ENCODE results near the gene JAKMIP2. TPM values are rescaled to one million over a fixed set of nuclear protein-coding genes. Genes with fewer than 3 reads are reported as not detected.

The JAKMIP2 gene
- polyA plus RNA-seq, 1 of the 3 experiments (the other 2 are of a cell fraction) = 2.1 TPM

GRCh38 chr5:147767048-147767447 lies 15.5 kb downstream of the JAKMIP2 start:
- Histone ChIP-seq H3K79me2 (ENCODE audit: insufficient read depth) (no peaks in the 10 kb centered on the region), H3K4me2 (no peak overlapping the region), H3K27ac (ENCODE audit: low read depth in 2 of 2, low read length in 1 of 2) (no peak overlapping the region), H3K4me3 (ENCODE audit: low read depth in 2 of 2, low read length in 1 of 2) (no peak overlapping the region), H3K9me3 (no peaks in the 10 kb centered on the region), H3K36me3 (replicated peaks in 1 of 2; ENCODE audit: control insufficient read depth in 1 of 2, insufficient read depth in 2 of 2, low read length in 1 of 2) (no peaks in the 10 kb centered on the region), H3K27me3 (ENCODE audit: insufficient read depth) (no peaks in the 10 kb centered on the region), H2AFZ (ENCODE audit: low read depth) (no peak overlapping the region), H4K20me1 (ENCODE audit: insufficient read depth) (no peaks in the 10 kb centered on the region), H3F3A (replicated peaks; ENCODE audit: insufficient read depth) (no peaks in the 10 kb centered on the region), H3K9me2 (no peaks in the 10 kb centered on the region), H3K4me1 (ENCODE audit: control insufficient read depth in 1 of 2, insufficient read depth in 2 of 2, low read depth in 1 of 2, low read length in 1 of 2) (peaks cover 0 to 14% of the 10 kb centered on the region in 2 experiments; a peak in 2 of 4 replicates), H3K9ac (no peak overlapping the region)
- ChIA-PET POLR2A (interaction anchor here (0.6 kb wide), 1 partner anchor 16 kb away, joined by 3 read pairs; the partner anchor contains the start of gene JAKMIP2), CTCF (interaction anchor here (1.7 kb wide), 1 partner anchor 8 kb away, joined by 8 read pairs; no protein-coding TSS in a partner anchor)
- 90% methylated on average over 4 of the region's 4 CpGs for WGBS (ENCODE audit: low lambda C conversion rate)
- DNase-seq = no peak
- no peak for TF ChIP-seq IRF3 (IDR thresholded peaks at IDR 0.05; ENCODE audit: low read depth, low read length)
- TF ChIP-seq RCOR1 (IDR thresholded peaks at IDR 0.05; ENCODE audit: low read length) = no peak
- no peak for TF ChIP-seq RXRA (IDR thresholded peaks at IDR 0.05; ENCODE audit: borderline replicate concordance, low read depth)
- TF ChIP-seq TEAD4 (IDR thresholded peaks at IDR 0.05; ENCODE audit: borderline replicate concordance, insufficient read depth) = no peak
- no peak for TF ChIP-seq SIN3A (IDR thresholded peaks at IDR 0.05; ENCODE audit: borderline replicate concordance, low read depth, low read length)
- TF ChIP-seq FOXM1 (IDR thresholded peaks at IDR 0.05; ENCODE audit: low read depth) = no peak

GRCh38 chr5:147763791-147764525 lies 18.6 kb downstream of the JAKMIP2 start:
- ChIA-PET CTCF (interaction anchor here (2.1 kb wide), 1 partner anchor 136 kb away, joined by 6 read pairs; no protein-coding TSS in a partner anchor), POLR2A (no interaction called here)
- Histone ChIP-seq H3K4me3 (ENCODE audit: low read depth in 2 of 2, low read length in 1 of 2) (no peak overlapping the region), H3K36me3 (replicated peaks in 1 of 2; ENCODE audit: control insufficient read depth in 1 of 2, insufficient read depth in 2 of 2, low read length in 1 of 2) (no peaks in the 10 kb centered on the region), H3K27me3 (ENCODE audit: insufficient read depth) (no peaks in the 10 kb centered on the region), H3K9ac (no peak overlapping the region), H3F3A (replicated peaks; ENCODE audit: insufficient read depth) (no peaks in the 10 kb centered on the region), H3K79me2 (ENCODE audit: insufficient read depth) (no peaks in the 10 kb centered on the region), H3K9me2 (no peaks in the 10 kb centered on the region), H3K27ac (ENCODE audit: low read depth in 2 of 2, low read length in 1 of 2) (peak overlapping the region in 1 of 2 experiments; percentile 59; a peak in 2 of 4 replicates), H3K9me3 (no peaks in the 10 kb centered on the region), H3K4me2 (no peak overlapping the region), H2AFZ (ENCODE audit: low read depth) (no peak overlapping the region), H4K20me1 (ENCODE audit: insufficient read depth) (no peaks in the 10 kb centered on the region), H3K4me1 (ENCODE audit: control insufficient read depth in 1 of 2, insufficient read depth in 2 of 2, low read depth in 1 of 2, low read length in 1 of 2) (peaks cover 0 to 10% of the 10 kb centered on the region in 2 experiments; a peak in 1 of 4 replicates)
- WGBS (ENCODE audit: low lambda C conversion rate) = 35% methylated on average over 4 of the region's 4 CpGs
- TF ChIP-seq TCF12 (IDR thresholded peaks at IDR 0.05) (peak; percentile 12; the same call in 1 of the 2 replicates), ELF1 (IDR thresholded peaks at IDR 0.05) (no peak)
- DNase-seq = no peak
